ENCODE data around the gene ANXA6. TPM values are rescaled to one million over a fixed set of nuclear protein-coding genes. Genes with fewer than 3 reads are reported as not detected.
A peak's percentile ranks its signal among the peaks of the same experiment; 100 is the strongest.

The ANXA6 gene
- total RNA-seq, 1 experiment from 2014 or later = 98.7 TPM

- no peak overlapping the region for H4K8ac ChIP-seq (replicated peaks; ENCODE audit: insufficient read length, low read depth, low read length)
- no peak overlapping the region for H3K56ac ChIP-seq (ENCODE audit: insufficient read length, low read depth, low read length)
- H2BK5ac ChIP-seq (ENCODE audit: insufficient read length, low read length) = no peak overlapping the region
- H4K20me1 ChIP-seq (ENCODE audit: control insufficient read depth, insufficient read depth, insufficient read length) = no peaks in the 10 kb centered on the region
- H2AFZ ChIP-seq (ENCODE audit: low read length) = no peak overlapping the region
- H3K23me2 ChIP-seq (ENCODE audit: insufficient read length, low read depth, low read length, poor library complexity, severe bottlenecking) = no peaks in the 10 kb centered on the region
- no peaks in the 10 kb centered on the region for H3K9me3 ChIP-seq (ENCODE audit: control insufficient read depth, low read depth, low read length)
- no peak overlapping the region for H2BK120ac ChIP-seq (ENCODE audit: low read depth, low read length, poor library complexity, severe bottlenecking)
- no peak overlapping the region for H3K14ac ChIP-seq (ENCODE audit: insufficient read depth, low read length)
- no peaks in the 10 kb centered on the region for H3K79me2 ChIP-seq (ENCODE audit: insufficient read depth, low read length)
- DNase-seq = no peak
- H2BK20ac ChIP-seq (ENCODE audit: low read depth, low read length, poor library complexity, severe bottlenecking) = no peak overlapping the region
- no peak overlapping the region for H2AK5ac ChIP-seq (ENCODE audit: insufficient read length, low read length)
- H4K91ac ChIP-seq (ENCODE audit: insufficient read length, low read depth, low read length) = no peak overlapping the region
- Mint-ChIP-seq H3K27ac (peak overlapping the region in 2 of 3 experiments; percentile 37 to 77; a peak in 2 of 7 replicates), H3K4me3 (no peak overlapping the region; a peak in 1 of 5 replicates), H3K9me3 (no peaks in the 10 kb centered on the region), H3K36me3 (ENCODE audit: insufficient read depth in 1 of 3, low read depth in 3 of 3) (peaks cover 2 to 13% (median 13%) of the 10 kb centered on the region in 3 experiments; a peak in 6 of 7 replicates), H3K4me1 (peaks cover 21 to 24% of the 10 kb centered on the region in 2 experiments), H3K27me3 (ENCODE audit: low read depth) (no peaks in the 10 kb centered on the region)
- H3K4me1 ChIP-seq (ENCODE audit: insufficient read depth, low read length) = no peaks in the 10 kb centered on the region
- H2BK12ac ChIP-seq (ENCODE audit: insufficient read length, low read depth, low read length) = no peak overlapping the region
- H2BK15ac ChIP-seq (ENCODE audit: low read depth, low read length) = no peak overlapping the region
- no peak overlapping the region for H3K27ac ChIP-seq (ENCODE audit: insufficient read length, low read depth, low read length)
- H3K23ac ChIP-seq (ENCODE audit: insufficient read length, low read depth, low read length) = no peak overlapping the region
- no peaks in the 10 kb centered on the region for H3K27me3 ChIP-seq (ENCODE audit: insufficient read depth, low read length)
- no peak overlapping the region for H3K18ac ChIP-seq (ENCODE audit: insufficient read length, low read depth, low read length)
- H4K5ac ChIP-seq (ENCODE audit: insufficient read length, low read depth, low read length) = no peak overlapping the region
- no peak overlapping the region for H3K4me2 ChIP-seq (ENCODE audit: insufficient read depth, insufficient read length, low read length)
- H3K79me1 ChIP-seq (ENCODE audit: insufficient read depth, low read depth, low read length, poor library complexity, severe bottlenecking) = peaks cover 2% of the 10 kb centered on the region
- TF ChIP-seq CTCF (conservative IDR thresholded peaks at IDR 0.05) = no peak
- H3K4ac ChIP-seq (ENCODE audit: low read depth, low read length) = no peak overlapping the region
- no CpG with 5 or more reads among the region's 14 CpGs for WGBS (ENCODE audit: extremely low coverage, insufficient read length, low lambda C conversion rate)
- H3T11ph ChIP-seq (ENCODE audit: low read length) = no peak overlapping the region
- no peak overlapping the region for H3K9ac ChIP-seq (ENCODE audit: extremely low read depth, insufficient read length, low read length)
Observed at GRCh38 chr5:151067632-151068432, 89.7 kb downstream of the ANXA6 start.
